ENCODE data around the gene LRRC61. TPM values are rescaled to one million over a fixed set of nuclear protein-coding genes. Genes with fewer than 3 reads are reported as not detected.

LRRC61 gene
- total and polyA plus RNA-seq, 2 of the 13 experiments (the other 11 are each of a cell fraction or from before 2014, with no cell fraction given): 33.0 to 34.8 TPM

DNA sequence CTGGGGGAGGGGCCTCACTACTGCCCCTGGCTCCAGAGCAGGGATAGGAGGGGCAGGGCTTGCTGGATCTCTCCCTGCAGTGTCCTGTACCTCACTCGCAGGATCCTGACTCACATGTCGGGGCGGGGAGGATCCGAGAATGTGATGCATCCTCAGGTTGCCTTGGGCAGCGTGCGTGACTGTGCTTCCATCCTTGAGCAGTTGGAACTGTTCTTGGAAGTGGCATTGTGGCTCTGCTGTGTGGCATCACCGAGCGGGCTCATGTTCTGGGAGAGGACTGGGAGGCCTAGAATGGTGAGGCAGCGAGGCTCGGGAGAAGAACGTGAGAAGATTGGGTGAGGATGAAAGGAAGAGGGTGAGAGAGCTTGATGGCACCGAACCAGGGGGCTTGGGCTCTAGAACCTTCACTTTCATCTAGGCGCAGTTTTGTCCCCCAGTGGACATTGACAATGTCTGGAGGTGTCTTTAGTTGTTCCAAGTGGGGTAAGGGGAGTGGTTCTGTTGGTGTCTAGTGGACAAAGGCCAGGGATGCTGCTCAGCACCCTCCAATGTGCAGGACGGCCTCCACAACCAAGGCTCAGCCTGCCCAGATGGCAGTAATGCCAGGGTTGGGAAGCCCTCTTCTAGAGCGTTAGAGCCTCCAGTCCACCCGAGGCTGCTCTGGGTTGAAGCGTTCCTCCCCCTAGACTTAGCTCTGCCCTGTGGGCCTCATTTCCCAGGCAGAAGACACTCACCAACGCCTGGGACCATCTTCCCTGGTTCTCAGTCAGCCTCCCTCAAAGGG is 9.9 kb downstream of the LRRC61 start (continued):
- TF ChIP-seq, protein P1, sequence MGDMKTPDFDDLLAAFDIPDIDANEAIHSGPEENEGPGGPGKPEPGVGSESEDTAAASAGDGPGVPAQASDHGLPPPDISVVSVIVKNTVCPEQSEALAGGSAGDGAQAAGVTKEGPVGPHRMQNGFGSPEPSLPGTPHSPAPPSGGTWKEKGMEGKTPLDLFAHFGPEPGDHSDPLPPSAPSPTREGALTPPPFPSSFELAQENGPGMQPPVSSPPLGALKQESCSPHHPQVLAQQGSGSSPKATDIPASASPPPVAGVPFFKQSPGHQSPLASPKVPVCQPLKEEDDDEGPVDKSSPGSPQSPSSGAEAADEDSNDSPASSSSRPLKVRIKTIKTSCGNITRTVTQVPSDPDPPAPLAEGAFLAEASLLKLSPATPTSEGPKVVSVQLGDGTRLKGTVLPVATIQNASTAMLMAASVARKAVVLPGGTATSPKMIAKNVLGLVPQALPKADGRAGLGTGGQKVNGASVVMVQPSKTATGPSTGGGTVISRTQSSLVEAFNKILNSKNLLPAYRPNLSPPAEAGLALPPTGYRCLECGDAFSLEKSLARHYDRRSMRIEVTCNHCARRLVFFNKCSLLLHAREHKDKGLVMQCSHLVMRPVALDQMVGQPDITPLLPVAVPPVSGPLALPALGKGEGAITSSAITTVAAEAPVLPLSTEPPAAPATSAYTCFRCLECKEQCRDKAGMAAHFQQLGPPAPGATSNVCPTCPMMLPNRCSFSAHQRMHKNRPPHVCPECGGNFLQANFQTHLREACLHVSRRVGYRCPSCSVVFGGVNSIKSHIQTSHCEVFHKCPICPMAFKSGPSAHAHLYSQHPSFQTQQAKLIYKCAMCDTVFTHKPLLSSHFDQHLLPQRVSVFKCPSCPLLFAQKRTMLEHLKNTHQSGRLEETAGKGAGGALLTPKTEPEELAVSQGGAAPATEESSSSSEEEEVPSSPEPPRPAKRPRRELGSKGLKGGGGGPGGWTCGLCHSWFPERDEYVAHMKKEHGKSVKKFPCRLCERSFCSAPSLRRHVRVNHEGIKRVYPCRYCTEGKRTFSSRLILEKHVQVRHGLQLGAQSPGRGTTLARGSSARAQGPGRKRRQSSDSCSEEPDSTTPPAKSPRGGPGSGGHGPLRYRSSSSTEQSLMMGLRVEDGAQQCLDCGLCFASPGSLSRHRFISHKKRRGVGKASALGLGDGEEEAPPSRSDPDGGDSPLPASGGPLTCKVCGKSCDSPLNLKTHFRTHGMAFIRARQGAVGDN (CRISPR knock-in tag; IDR thresholded peaks at IDR 0.05): no peak
- no peak for TF ChIP-seq PRPF4 (IDR thresholded peaks at IDR 0.05; ENCODE audit: low read depth, low read length, poor library complexity, severe bottlenecking)
- TF ChIP-seq, protein P2, sequence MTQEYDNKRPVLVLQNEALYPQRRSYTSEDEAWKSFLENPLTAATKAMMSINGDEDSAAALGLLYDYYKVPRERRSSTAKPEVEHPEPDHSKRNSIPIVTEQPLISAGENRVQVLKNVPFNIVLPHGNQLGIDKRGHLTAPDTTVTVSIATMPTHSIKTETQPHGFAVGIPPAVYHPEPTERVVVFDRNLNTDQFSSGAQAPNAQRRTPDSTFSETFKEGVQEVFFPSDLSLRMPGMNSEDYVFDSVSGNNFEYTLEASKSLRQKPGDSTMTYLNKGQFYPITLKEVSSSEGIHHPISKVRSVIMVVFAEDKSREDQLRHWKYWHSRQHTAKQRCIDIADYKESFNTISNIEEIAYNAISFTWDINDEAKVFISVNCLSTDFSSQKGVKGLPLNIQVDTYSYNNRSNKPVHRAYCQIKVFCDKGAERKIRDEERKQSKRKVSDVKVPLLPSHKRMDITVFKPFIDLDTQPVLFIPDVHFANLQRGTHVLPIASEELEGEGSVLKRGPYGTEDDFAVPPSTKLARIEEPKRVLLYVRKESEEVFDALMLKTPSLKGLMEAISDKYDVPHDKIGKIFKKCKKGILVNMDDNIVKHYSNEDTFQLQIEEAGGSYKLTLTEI (CRISPR knock-in tag; conservative IDR thresholded peaks at IDR 0.05): no peak
- TF ChIP-seq, protein P3, sequence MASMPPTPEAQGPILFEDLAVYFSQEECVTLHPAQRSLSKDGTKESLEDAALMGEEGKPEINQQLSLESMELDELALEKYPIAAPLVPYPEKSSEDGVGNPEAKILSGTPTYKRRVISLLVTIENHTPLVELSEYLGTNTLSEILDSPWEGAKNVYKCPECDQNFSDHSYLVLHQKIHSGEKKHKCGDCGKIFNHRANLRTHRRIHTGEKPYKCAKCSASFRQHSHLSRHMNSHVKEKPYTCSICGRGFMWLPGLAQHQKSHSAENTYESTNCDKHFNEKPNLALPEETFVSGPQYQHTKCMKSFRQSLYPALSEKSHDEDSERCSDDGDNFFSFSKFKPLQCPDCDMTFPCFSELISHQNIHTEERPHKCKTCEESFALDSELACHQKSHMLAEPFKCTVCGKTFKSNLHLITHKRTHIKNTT (CRISPR knock-in tag; IDR thresholded peaks at IDR 0.05): no peak

All from HepG2 (cell line).